Activated T-cell treated with anti-CD3 and anti-CD28 coated beads for 1 hour (primary cell): Measurements from ENCODE around the gene FIS1.
"Not testable (repeated sequence)": the region's sequence is repeated elsewhere in the genome, so short reads cannot be mapped to it uniquely, and the experiment has no call there.

Experiments used
- DNase-seq: peaks from one replicate; pipeline ENCODE4 v3.0.0-alpha.2; 2020; ENCODE audit warnings: low read depth

Gene FIS1

DNA sequence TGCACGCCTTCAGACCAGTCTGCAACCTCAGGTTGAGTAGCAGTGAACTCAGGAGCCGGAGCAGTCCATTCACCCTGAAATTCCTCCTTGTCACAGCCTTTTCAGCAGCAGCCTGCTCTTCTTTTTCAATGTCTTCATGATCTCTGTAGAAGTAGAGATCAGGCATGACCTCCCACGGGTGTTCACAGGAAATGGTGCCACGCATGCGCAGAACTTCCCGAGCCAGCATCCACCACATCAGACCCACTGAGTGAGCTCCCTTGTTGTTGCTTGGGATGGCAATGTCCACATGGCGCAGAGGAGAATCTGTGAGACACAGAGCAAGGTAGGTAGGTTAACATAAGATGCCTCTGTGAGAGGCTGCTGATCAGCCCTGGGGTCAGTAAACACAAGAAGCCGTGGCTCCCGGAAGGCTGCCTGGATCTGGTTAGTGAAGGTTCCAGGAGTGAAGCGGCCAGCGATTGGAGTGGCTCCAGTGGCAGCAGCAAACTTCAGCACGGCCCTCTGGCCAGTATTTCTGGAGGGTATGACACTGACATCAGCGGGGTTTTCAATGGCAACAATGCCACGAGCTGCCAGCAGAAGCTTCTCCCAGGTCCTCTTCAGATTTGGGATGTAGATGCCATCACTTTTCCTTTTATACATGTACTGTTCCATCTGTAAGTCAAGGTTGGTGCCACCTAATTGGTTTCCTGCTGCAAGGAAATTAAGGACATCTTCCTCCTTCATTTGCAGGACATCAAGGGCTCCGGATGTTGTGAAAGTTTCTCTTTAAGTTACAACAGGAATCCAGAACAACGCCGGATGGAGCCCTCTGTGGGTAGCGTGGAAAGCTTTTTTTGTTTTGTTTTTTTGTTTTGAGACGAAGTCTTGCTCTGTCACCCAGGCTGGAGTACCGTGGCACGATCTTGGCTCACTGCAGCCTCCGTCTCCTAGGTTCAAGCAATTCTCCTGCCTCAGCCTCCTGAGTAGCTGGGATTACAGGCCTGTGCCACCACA is 40.8 kb downstream of the FIS1 start:
- not testable (repeated sequence) for DNase-seq

- no peak for DNase-seq
Observed at GRCh38 chr7:101202603-101202918, 42.3 kb downstream of the FIS1 start.

GRCh38 chr7:101201695-101202602 is 42.9 kb downstream of the FIS1 start:
- no peak for DNase-seq

DNA sequence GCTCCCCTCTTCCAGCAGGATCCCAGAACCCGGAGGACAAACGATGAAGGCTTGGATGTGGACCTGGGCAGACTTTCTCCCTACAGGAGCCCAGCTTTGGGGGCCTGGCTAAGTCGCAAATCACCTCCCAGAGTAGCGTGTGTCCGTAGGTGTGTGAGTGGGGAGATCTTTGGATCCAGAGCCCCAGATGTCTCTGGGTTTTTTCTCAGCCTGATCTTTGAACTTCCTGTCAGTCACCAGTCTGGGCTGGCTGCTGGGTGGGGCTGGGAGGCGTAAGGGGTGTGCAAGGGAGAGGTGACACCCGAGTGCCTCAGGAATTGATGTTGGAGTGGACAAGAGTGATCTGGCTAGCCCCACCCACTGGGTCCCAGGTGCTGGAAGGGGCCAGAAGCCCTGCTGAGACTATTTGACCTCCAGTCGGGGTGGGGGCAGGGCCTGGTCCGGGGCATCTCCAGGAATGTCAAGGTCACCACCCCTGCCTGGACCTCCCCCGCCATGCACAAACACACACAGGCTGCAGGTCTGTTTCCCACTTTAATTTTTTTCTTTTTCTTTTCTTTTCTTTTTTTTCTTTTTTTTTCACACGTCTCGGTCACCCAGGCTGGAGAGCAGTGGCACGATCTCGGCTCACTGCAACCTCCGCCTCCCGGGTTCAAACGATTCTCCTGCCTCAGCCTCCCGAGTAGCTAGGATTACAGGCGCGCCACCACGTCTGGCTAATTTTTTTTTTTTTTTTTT is 43.9 kb downstream of the FIS1 start, which contains the start of gene MOGAT3:
Gene MOGAT3 (minus strand): TSS at position 175 of the 738 bp plus-strand sequence. CDS start 182 bp downstream, outside the sequence.
- no peak for DNase-seq

DNA sequence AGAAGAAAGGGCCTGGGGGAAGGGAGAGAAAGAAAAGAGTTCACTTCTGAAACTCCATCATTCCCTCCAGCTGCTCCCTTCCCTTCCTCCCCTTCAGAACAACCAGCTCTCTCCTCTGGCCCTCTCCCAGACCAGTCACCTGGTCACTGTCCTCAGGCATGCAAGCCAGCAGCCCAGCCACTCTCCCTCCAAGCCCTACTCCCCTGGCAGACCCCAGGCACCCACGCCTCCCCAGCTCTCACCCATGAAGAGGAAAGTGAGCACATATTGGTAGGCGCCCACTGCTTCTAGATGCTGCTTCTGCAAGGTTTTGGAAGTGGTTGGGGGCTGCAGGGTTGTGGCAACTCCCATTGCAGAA is 44.4 kb downstream of the FIS1 start:
- no peak for DNase-seq

DNA sequence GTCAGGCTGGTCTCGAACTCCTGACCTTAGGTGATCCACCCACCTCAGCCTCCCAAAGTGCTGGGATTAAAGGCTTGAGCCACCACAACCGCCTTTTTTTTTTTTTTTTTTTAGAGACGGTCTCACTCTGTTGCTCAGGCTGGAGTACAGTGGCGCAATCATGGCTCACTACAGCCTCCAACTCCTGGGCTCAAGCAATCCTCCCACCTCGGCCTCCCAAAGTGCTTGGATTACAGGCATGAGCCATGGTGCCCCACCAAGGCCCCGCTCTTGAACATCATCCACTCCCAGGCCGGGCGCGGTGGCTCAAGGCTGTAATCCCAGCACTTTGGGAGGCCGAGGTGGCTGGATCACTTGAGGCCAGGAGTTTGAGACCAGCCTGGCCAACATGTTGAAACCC is 45.4 kb downstream of the FIS1 start:
- DNase-seq, result not testable (repeated sequence)

GRCh38 chr7:101198476-101198875 is 46.4 kb downstream of the FIS1 start:
- no peak for DNase-seq

GRCh38 chr7:101197991-101198390 is 46.9 kb downstream of the FIS1 start:
- DNase-seq, result no peak

DNA sequence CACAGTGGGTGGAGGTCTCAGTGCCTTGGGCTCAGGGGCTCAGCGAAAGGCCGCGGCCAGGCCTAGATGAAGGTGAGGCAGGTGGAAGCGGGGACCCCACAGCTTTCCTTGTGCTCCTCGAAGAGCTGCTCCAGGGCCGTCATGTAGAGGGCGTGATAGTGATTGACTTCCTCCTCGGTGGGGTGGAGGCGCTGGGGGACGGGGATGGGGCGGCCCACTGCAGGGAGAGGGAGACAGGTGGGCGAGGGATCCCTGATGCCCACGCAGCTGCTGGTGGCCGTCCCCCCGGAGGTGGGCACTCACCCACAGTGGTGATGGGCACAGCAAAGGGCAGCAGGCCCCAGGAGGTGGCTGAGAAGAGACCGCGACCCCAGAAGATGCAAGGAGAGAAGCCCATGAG is 49.0 kb downstream of the FIS1 start:
- DNase-seq, result no peak
